SU-DHL-6 (cell line): ENCODE data around the gene GRIA1.

Experiments
- H2AFZ ChIP-seq: fragments of 200-600 bp; sonication (generic); 2 replicates; pipeline ENCODE4 v1.6.1; 2014; ENCODE audit warnings: low read depth, mild to moderate bottlenecking, moderate library complexity, mixed read lengths, antibody characterized with exemption, low read length; ENCODE audit not compliant: severe bottlenecking
- H3F3A ChIP-seq: fragments of 200-600 bp; shearing (Covaris generic); 2 replicates; pipeline ENCODE4 v1.6.0; 2016; ENCODE audit warnings: antibody characterized with exemption, mild to moderate bottlenecking; ENCODE audit not compliant: insufficient read depth
- H3K27ac ChIP-seq: fragments of 200-600 bp; sonication (generic); 2 replicates; pipeline ENCODE4 v1.5.1; 2016; ENCODE audit warnings: low read depth, mild to moderate bottlenecking, low read length, moderate library complexity, mixed read lengths
- H3K27me3 ChIP-seq: fragments of 200-600 bp; sonication (generic), shearing (Covaris generic); 2 replicates; pipeline ENCODE4 v1.6.0; 2014; ENCODE audit warnings: mild to moderate bottlenecking, low read length
- H3K36me3 ChIP-seq: fragments of 200-600 bp; sonication (generic); 2 replicates; pipeline ENCODE4 v1.6.1; 2014; ENCODE audit warnings: mild to moderate bottlenecking, low read length, mixed read lengths
- H3K4me2 ChIP-seq: fragments of 300-600, 200-600 bp; shearing (Covaris generic), sonication (generic); 2 replicates; pipeline ENCODE4 v1.6.0; 2014; ENCODE audit warnings: low read length, low read depth, mild to moderate bottlenecking; ENCODE audit not compliant: poor library complexity, severe bottlenecking
- H3K4me3 ChIP-seq: fragments of 200-600 bp; sonication (generic); 2 replicates; pipeline ENCODE4 v1.5.1; 2014; ENCODE audit warnings: antibody characterized with exemption, low read length, mild to moderate bottlenecking, mixed read lengths; ENCODE audit not compliant: insufficient read depth, poor library complexity, severe bottlenecking
- H3K79me2 ChIP-seq: fragments of 200-600 bp; sonication (generic); 2 replicates; pipeline ENCODE4 v1.6.1; 2014; ENCODE audit warnings: mild to moderate bottlenecking, low read length, moderate library complexity; ENCODE audit not compliant: insufficient read depth
- H3K9ac ChIP-seq: fragments of 200-600 bp; sonication (generic); 2 replicates; pipeline ENCODE4 v1.7.0; 2014; ENCODE audit warnings: mild to moderate bottlenecking, low read length
- H3K9me2 ChIP-seq: fragments of 200-600 bp; sonication (generic); replicated peaks from 2 replicates; pipeline ENCODE4 v1.6.1; 2014; ENCODE audit warnings: low read length; ENCODE audit not compliant: insufficient read depth
- H3K9me3 ChIP-seq: fragments of 200-600 bp; sonication (generic); 2 replicates; pipeline ENCODE4 v1.6.1; 2014; ENCODE audit warnings: low read length, mixed read lengths; ENCODE audit not compliant: insufficient read depth
- H4K20me1 ChIP-seq: fragments of 200-600 bp; sonication (generic); 2 replicates; pipeline ENCODE4 v1.6.1; 2014; ENCODE audit warnings: low read depth, mild to moderate bottlenecking, antibody characterized with exemption, low read length, moderate library complexity, mixed read lengths
- EZH2phosphoT487 ChIP-seq: fragments of 200-600 bp; sonication (generic), shearing (Covaris generic); conservative IDR thresholded peaks from 2 replicates; pipeline ENCODE4 v1.6.1; 2018; ENCODE audit warnings: mild to moderate bottlenecking, antibody characterized with exemption, low read length, moderate library complexity, mixed read lengths
- TF ChIP-seq, protein P1 (sequence below): fragments of 200-600 bp; sonication (generic); IDR thresholded peaks from one replicate; pipeline ENCODE4 v1.5.1; 2017; ENCODE audit warnings: antibody characterized with exemption, mild to moderate bottlenecking, low read length, moderate library complexity; ENCODE audit not compliant: insufficient read depth, poor library complexity, severe bottlenecking

The GRIA1 gene

DNA sequence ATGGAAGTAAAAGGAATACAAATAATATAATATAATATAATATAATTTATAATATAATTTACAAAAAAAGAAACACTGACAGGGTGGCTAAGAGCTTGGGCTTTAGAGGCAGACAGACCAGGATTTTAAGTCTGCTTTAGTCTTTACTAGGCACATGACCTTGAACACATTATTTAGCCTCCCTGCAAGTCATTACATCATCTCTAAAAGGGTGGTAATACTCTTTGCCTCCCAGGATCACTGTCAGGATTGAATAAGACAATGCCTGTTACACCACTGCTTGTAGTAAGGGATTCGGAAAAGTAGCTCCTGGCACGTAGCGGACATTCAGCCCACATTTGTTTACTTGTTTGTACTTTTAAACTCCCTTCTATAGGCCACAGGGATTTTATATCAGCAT, 199.8 kb downstream of the GRIA1 start:
- Histone ChIP-seq H3K9ac (no peak overlapping the region), H3K27me3 (no peaks in the 10 kb centered on the region), H3K4me2 (no peak overlapping the region), H3K27ac (no peak overlapping the region), H3K9me3 (no peaks in the 10 kb centered on the region), H3F3A (no peaks in the 10 kb centered on the region), H4K20me1 (no peaks in the 10 kb centered on the region), H3K4me3 (no peak overlapping the region), H3K36me3 (no peaks in the 10 kb centered on the region), H2AFZ (no peak overlapping the region), H3K9me2 (no peaks in the 10 kb centered on the region), H3K79me2 (no peaks in the 10 kb centered on the region)
- TF ChIP-seq EZH2phosphoT487: no peak
- TF ChIP-seq, protein P1, sequence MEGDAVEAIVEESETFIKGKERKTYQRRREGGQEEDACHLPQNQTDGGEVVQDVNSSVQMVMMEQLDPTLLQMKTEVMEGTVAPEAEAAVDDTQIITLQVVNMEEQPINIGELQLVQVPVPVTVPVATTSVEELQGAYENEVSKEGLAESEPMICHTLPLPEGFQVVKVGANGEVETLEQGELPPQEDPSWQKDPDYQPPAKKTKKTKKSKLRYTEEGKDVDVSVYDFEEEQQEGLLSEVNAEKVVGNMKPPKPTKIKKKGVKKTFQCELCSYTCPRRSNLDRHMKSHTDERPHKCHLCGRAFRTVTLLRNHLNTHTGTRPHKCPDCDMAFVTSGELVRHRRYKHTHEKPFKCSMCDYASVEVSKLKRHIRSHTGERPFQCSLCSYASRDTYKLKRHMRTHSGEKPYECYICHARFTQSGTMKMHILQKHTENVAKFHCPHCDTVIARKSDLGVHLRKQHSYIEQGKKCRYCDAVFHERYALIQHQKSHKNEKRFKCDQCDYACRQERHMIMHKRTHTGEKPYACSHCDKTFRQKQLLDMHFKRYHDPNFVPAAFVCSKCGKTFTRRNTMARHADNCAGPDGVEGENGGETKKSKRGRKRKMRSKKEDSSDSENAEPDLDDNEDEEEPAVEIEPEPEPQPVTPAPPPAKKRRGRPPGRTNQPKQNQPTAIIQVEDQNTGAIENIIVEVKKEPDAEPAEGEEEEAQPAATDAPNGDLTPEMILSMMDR: no peak

DNA sequence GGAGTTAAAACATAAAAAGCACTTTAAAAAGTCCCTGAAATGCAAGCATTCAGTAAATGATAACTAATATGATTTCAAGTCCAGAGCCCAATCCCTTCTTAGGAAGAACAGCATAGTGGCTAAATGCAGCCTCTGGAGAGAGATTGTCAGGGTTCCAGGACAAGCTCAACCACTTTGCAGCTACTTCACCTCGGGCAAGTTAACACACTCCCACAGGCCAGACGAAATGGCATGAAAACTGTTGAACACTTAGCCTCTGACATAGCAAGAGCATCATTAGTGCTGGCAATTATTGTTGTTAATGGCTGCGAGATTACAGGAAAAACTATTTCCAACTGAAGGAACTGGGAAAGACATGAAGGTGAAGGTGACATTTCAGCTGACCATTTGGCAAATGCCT, 205.8 kb downstream of the GRIA1 start:
- no peaks in the 10 kb centered on the region for H3F3A ChIP-seq
- no peaks in the 10 kb centered on the region for H3K9me2 ChIP-seq
- no peaks in the 10 kb centered on the region for H3K36me3 ChIP-seq
- H4K20me1 ChIP-seq: no peaks in the 10 kb centered on the region
- H3K4me2 ChIP-seq: no peak overlapping the region
- no peaks in the 10 kb centered on the region for H3K79me2 ChIP-seq
- H3K9ac ChIP-seq: no peak overlapping the region
- no peak overlapping the region for H2AFZ ChIP-seq
- no peak overlapping the region for H3K27ac ChIP-seq
- no peak overlapping the region for H3K4me3 ChIP-seq
- H3K27me3 ChIP-seq: no peaks in the 10 kb centered on the region
- no peaks in the 10 kb centered on the region for H3K9me3 ChIP-seq
- TF ChIP-seq, protein P1: no peak
- no peak for TF ChIP-seq EZH2phosphoT487

DNA sequence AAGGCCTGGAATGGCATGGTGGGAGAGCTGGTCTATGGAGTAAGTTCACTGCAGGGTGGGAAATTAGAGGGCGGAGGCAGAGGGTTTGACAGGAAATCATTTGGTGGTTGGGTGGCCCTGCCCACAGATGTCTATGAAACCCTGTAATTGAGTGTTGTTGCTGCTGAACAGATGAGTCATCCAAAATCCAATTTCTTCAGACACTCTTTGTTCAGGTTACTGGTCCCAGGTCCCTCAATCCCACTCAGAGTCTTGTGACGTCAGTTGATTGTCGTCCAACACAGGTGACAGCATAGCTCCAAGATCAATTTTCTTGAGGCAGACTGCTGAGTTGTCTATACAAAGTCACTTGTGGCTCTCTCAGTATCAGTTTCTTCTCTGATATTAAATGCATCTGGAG, 208.6 kb downstream of the GRIA1 start:
- Histone ChIP-seq H3K27ac (no peak overlapping the region), H3K9me3 (no peaks in the 10 kb centered on the region), H3K36me3 (no peaks in the 10 kb centered on the region), H3K79me2 (no peaks in the 10 kb centered on the region), H3K27me3 (no peaks in the 10 kb centered on the region), H4K20me1 (no peaks in the 10 kb centered on the region), H3K4me3 (no peak overlapping the region), H3K9ac (no peak overlapping the region), H2AFZ (no peak overlapping the region), H3F3A (no peaks in the 10 kb centered on the region), H3K4me2 (no peak overlapping the region), H3K9me2 (no peaks in the 10 kb centered on the region)
- TF ChIP-seq, protein P1: no peak
- no peak for TF ChIP-seq EZH2phosphoT487

DNA sequence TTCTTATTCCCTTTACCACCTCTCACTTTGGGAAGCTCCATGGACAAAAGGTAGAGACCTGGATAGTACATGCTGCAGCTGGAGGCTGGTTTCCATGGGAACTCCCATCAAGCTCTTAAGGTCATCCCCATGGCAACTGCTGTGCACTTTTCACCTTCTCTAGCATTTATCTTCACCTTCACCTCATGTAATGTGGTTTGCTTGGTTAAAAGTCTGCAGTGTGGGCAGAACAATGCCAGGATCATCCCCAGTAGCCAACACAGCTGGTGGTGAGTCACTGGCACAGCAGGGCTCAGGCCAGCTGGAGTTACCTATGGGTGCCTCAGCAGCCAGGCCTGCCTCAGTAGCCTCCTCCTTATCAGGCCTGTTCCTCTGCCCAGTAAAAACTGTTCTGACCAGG, 210.5 kb downstream of the GRIA1 start:
- Histone ChIP-seq H3K9me2 (no peaks in the 10 kb centered on the region), H3K4me3 (no peak overlapping the region), H3K36me3 (no peaks in the 10 kb centered on the region), H3K27me3 (no peaks in the 10 kb centered on the region), H3K9ac (no peak overlapping the region), H3K4me2 (no peak overlapping the region), H3F3A (no peaks in the 10 kb centered on the region), H4K20me1 (no peaks in the 10 kb centered on the region), H3K27ac (no peak overlapping the region), H3K79me2 (no peaks in the 10 kb centered on the region), H2AFZ (no peak overlapping the region), H3K9me3 (no peaks in the 10 kb centered on the region)
- TF ChIP-seq EZH2phosphoT487: no peak
